Fibroblast of skin of right quadriceps (primary cell): Measurements from ENCODE around the gene CNTN2.

Experiments used
- DNase-seq: peaks from one replicate; pipeline ENCODE4 v3.0.0-alpha.2; 2013

Gene CNTN2

DNA sequence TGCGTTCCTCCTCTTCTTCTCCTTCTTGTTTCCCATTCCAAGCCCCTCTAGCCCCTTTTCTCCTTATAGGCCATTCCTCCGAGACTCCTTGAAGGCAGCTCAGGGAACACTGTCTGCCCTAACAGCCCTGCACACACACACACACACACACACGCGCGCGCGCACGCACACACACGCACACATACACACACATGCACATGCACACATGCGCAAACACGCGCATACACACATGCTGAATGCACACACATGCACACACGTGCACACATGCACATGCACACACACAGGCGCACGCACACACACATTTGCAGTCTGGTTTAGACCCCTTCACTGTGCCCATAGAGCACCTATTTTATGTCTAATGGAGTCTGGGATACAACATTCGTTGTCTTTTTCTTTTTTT lies 17.8 kb upstream of the CNTN2 start:
- no peak for DNase-seq

DNA sequence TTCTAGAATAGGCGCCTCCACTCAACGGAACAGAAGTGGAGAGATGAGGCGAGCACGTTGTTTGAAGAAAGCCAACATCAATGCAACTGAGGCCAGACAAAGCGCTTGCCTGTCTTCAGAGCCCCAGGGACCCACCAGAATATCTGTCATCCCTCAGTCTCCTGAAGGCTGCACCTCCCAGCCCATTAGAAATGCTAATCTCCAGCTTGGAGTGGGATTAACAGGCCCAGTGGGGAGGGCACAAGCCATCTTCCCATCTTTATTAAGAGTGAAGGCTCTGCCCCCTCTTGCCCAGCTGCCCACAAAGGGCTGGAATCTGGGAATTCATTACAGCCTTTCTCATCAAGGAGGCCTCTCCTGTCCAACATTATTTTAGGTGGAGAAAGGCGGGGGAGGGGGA lies 16.8 kb upstream of the CNTN2 start:
- DNase-seq, result no peak

DNA sequence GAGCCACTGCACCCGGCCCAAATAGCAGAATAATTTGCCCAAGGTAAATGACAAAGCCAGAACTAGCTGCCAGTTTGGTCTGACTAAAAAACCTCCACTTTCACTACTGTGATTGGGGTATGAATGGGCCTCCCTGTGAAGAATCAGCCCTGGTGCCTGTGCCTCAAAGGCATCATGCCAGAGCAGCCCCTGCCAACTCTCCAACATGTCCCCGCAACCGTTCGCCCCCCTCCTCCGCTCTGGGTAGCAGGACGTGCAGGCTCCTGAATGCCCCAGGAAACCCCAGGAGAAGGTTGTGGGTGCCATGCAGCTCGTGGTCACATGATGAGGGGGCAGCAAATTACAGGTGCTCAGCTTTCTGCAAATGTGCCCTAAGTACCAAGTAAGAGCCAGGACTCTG lies 14.6 kb upstream of the CNTN2 start:
- no peak for DNase-seq

DNA sequence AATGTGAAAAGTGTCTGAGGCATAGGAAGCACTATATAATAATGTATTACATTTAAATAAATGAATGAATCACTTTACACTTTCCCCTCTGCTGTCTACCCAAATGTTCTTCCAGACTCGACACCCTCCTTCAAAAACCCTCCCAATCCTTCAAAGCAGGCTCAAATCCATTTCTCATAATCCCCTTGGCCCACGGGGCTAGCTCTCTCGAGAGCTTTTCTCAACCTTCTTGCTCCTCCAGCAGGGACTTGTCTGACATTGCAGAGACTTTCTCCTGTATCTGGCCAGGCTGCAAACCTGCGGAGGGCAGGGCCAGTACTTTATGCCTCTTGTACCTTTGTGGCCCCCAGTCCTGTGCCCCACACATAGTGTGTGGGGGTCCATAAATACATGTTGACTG lies 14.1 kb upstream of the CNTN2 start:
- DNase-seq, result no peak

- no peak for DNase-seq
These were observed 12.8 kb upstream of the CNTN2 start for GRCh38 chr1:205030241-205030640.

- no peak for DNase-seq
These were observed 12.1 kb upstream of the CNTN2 start for GRCh38 chr1:205030896-205031295.

- DNase-seq, result no peak
These were observed 10.5 kb upstream of the CNTN2 start for GRCh38 chr1:205032508-205032907.

- DNase-seq, result no peak
These were observed 5.5 kb upstream of the CNTN2 start for GRCh38 chr1:205037539-205037938.

GRCh38 chr1:205038132-205038786 lies 4.8 kb upstream of the CNTN2 start:
- DNase-seq, result no peak

DNA sequence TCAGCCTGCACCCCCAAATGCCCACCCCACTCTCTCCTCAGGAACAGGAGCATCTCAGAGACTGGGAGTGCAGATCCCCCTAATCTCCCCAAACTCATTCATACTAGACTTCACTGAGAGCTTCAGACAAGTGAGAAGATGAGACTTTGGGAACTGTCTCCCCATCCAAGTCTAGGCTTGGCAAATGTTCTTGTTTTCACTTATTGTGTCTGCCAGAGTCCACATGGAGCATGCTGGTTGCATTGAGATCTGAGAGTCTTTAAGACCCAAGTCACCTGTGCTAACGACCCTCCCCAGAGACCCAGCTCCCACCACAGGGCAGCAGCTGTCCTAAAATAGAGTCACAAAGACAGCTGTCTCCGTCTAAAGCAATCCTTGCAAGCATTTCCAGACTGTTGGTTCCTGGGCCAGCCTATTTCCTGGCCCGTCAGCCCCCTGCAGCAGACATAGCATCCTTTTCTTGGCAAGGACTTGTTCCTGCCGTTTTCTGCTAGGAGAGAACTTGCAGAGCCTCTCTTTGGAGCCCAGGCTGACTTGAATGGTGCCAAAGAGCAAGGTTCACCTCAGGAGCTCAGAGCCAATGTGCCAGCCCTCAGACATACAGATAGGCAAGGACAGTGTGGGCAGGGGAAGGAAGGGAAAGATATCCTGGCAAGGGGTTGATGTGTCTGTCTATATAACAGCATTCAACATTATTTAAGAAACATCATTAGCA lies 1.9 kb upstream of the CNTN2 start:
- no peak for DNase-seq

- no peak for DNase-seq
These were observed 758 bp upstream of the CNTN2 start for GRCh38 chr1:205041998-205042910.

- DNase-seq, result no peak
These were observed 854 bp downstream of the CNTN2 start for GRCh38 chr1:205043866-205044265.

DNA sequence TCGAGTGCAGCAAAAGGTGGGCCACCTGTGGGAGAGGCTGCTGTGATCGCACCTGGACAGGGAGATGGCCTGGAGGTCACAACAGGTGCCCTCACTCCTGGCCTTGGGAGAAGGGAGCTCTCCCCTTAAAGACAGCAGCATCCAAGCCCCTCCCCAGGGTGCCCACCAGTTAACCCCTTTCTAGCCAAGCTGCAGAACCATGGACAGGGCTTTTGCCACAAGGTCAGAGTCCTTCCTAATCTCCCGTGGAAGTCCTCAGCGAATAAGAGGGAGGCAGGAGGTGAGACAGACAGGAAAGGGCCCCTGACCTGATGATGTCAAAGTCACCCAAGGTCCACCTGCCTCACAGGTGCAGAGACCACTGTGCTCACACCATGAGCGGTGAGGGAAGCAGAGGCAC lies 1.7 kb downstream of the CNTN2 start:
- no peak for DNase-seq

GRCh38 chr1:205045146-205045545 lies 2.1 kb downstream of the CNTN2 start:
- no peak for DNase-seq

DNA sequence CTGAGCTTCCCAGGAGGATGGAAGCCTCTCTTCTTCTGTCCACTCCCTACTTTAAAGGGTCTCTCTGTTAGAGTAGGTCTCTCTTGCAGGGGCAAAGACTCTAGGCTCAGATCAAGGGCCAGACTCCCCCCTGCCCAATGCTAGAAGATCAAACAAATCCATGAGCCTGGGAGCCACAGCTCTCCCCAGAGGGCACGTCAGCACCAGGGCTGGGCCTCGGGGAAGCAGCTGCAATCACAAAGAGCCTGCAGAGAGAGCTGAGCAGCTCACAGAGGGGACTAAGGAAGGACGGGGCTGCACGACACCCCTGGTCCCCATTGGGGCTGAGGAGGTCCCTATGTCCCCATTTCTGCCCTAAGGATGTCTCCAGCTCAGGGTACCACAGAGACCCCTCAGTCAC lies 3.9 kb downstream of the CNTN2 start:
- DNase-seq, result no peak

DNA sequence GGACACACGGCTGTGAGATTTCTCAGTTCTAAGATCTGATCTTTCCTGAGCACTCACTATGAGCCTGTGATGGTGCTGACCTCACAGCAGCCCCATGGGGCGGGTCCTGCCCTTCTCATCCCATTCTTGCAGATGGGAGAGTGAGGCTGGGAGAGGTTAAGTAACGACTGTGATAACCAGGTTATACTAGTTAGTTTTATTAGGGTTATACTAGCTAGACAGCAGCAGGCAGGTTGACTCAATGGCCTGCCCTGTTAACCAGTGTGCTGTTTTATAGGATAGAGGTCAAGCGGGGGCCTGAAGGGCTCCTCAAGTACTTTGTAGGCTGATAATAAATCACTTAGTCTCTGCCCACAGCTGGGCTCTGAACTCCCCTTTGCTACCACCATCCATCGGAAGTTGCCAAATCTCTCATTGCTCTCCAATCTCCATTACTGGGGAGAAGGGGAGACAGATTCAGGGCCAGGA lies 4.8 kb downstream of the CNTN2 start:
- no peak for DNase-seq

DNA sequence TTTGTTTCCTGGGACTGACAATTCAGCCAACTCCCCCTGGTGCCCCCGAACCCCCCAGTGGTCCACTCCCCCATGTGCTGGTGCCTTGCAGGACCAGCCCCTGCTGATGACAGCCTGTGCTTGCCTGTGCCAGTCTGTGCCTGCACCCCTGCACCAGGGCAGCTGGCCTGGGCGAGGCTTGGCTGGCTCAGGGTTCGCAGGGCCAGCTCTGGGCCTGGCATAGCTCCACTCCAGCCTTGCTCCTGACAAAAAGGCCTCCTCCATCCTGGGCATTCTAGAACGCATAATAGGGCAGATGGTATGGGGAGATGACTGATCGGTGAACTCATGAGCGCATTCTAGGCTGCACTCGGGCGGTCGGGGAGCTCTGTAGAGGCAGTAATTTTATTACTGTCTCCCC lies 5.4 kb downstream of the CNTN2 start:
- no peak for DNase-seq

DNA sequence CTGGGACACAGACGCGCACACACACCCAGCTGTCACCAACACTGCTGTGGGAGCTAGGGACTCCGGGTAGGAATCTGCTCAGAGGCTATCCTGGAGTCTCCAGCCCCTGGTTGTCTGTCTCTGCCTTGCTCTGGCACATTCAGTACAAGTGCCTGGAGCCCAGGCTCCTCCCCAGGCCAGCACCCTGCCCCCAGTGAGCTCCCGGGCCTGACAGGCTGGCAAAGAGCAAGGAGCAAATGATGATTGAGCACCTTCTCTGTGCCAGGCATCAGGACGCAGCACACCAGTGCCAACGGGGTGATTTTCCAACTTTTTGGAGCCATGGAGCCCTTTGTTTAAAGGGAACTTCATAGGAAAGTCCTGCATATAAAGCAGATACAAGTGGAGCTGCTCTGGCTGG lies 6.5 kb downstream of the CNTN2 start:
- no peak for DNase-seq

GRCh38 chr1:205052690-205053089 lies 9.7 kb downstream of the CNTN2 start:
- no peak for DNase-seq

GRCh38 chr1:205053296-205053695 lies 10.3 kb downstream of the CNTN2 start:
- no peak for DNase-seq

DNA sequence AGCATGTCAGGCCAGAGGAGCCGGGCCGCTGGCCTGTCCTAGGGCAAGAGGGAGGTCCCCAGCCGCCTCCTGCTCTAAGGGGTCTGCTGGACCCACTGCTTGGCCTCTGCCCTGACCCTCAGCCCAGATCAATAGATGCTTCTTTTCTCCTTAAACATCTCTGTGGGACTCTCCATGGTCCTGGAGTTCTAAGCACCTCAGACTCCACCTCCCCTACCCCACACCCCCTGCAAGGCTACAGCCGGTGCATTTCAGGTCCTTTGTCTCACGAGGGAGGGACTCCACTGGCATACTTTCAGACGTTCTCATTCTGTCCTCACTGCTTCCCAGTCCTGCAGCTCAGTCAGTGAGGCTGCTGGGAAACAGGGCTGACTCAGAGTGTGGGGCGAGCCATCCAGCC lies 11.0 kb downstream of the CNTN2 start:
- no peak for DNase-seq

GRCh38 chr1:205056188-205056611 lies 13.2 kb downstream of the CNTN2 start:
- no peak for DNase-seq

GRCh38 chr1:205056956-205057568 lies 14.1 kb downstream of the CNTN2 start:
- DNase-seq, result no peak
